Lower lobe of right lung (tissue), 2 donors: ENCODE measurements around the gene C1orf116. TPM values are rescaled to one million over a fixed set of nuclear protein-coding genes. Genes with fewer than 3 reads are reported as not detected.

Source experiments
- ATAC-seq, 2 donors: fragments of 200-7000 bp; cut with Tn5 transposase; one replicate each; pipeline ENCODE4 v1.9.1; 2020 to 2022; ENCODE audit warnings: mild to moderate bottlenecking in 2 of 2, moderate library complexity in 2 of 2
- DNase-seq: peaks from one replicate; pipeline ENCODE4 v3.0.0-alpha.2; 2020
- H3K27ac ChIP-seq: fragments of 200-600 bp; one replicate; pipeline ENCODE4 v1.8.0; 2022
- H3K27me3 ChIP-seq: fragments of 200-600 bp; one replicate; pipeline ENCODE4 v1.8.0; 2022; ENCODE audit warnings: low read depth
- H3K36me3 ChIP-seq: fragments of 200-600 bp; one replicate; pipeline ENCODE4 v1.8.0; 2022; ENCODE audit warnings: mild to moderate bottlenecking
- H3K4me1 ChIP-seq: fragments of 200-600 bp; one replicate; pipeline ENCODE4 v1.8.0; 2022
- H3K4me3 ChIP-seq: fragments of 200-600 bp; one replicate; pipeline ENCODE4 v1.8.0; 2022; ENCODE audit warnings: mild to moderate bottlenecking
- H3K9me3 ChIP-seq: fragments of 200-600 bp; one replicate; pipeline ENCODE4 v1.8.0; 2022
- intact Hi-C: fragments of 100-400 bp; cut with DNase I; formaldehyde crosslinking; loops from one replicate; pipeline ENCODE4 v1.11.0; 2022
- total RNA-seq: library from RNA; stranded (reverse); fragmentation: NEBNext Ultra II Directional; extraction: Animal tissue kit (Norgen Biotek cat#: 25700); gene quantifications from one replicate; pipeline ENCODE4 v1.2.1, GENCODE V29; 2021
- TF ChIP-seq, protein P1 (sequence below): fragments of 200-600 bp; IDR thresholded peaks from one replicate; pipeline ENCODE4 v1.8.0; 2022; ENCODE audit warnings: antibody characterized with exemption, mild to moderate bottlenecking
- donor health status: DM: no; HTN: yes; CAD: no; lungs with severe emphysema.

C1orf116 gene
- total RNA-seq, 1 donor from 2014 or later: 123 TPM

GRCh38 chr1:206992790-206993189 is 39.8 kb downstream of the C1orf116 start:
- DNase-seq (no peak), ATAC-seq (peak in 1 of 2 donors; percentile 36)
- no peaks in the 10 kb centered on the region for H3K27me3 ChIP-seq
- no peaks in the 10 kb centered on the region for H3K9me3 ChIP-seq
- no peak overlapping the region for H3K4me3 ChIP-seq
- H3K36me3 ChIP-seq: no peaks in the 10 kb centered on the region
- intact Hi-C loops: no loop called here
- TF ChIP-seq, protein P1, sequence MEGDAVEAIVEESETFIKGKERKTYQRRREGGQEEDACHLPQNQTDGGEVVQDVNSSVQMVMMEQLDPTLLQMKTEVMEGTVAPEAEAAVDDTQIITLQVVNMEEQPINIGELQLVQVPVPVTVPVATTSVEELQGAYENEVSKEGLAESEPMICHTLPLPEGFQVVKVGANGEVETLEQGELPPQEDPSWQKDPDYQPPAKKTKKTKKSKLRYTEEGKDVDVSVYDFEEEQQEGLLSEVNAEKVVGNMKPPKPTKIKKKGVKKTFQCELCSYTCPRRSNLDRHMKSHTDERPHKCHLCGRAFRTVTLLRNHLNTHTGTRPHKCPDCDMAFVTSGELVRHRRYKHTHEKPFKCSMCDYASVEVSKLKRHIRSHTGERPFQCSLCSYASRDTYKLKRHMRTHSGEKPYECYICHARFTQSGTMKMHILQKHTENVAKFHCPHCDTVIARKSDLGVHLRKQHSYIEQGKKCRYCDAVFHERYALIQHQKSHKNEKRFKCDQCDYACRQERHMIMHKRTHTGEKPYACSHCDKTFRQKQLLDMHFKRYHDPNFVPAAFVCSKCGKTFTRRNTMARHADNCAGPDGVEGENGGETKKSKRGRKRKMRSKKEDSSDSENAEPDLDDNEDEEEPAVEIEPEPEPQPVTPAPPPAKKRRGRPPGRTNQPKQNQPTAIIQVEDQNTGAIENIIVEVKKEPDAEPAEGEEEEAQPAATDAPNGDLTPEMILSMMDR: no peak
- H3K4me1 ChIP-seq: no peaks in the 10 kb centered on the region
- H3K27ac ChIP-seq: no peak overlapping the region

DNA sequence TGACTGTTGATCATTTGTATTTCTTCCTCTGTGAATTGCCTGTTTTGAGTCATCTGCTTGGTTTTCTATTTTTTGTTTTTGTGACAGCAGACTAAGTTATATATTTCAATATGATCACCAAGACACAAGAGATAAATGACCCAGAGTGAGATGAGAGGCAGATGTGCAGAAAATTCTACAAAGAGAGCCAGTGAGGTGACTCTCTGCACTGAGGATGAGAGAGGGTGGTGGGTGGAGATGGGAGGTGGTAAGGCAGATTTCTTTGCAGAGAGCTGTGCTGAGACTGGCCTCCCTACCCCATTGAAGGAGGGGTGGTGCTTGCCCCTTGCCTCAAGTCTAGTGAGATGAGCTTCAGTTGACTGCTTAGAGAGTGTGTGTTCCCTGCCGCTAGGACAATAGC is 44.7 kb downstream of the C1orf116 start:
- intact Hi-C loops: no loop called here
- no peaks in the 10 kb centered on the region for H3K4me1 ChIP-seq
- no peak for DNase-seq
- TF ChIP-seq, protein P1: no peak
- no peak for ATAC-seq
- H3K36me3 ChIP-seq: no peaks in the 10 kb centered on the region
- H3K27ac ChIP-seq: no peak overlapping the region
- no peak overlapping the region for H3K4me3 ChIP-seq
- H3K27me3 ChIP-seq: no peaks in the 10 kb centered on the region
- no peaks in the 10 kb centered on the region for H3K9me3 ChIP-seq

GRCh38 chr1:206986885-206987284 is 45.7 kb downstream of the C1orf116 start:
- ATAC-seq (no peak), DNase-seq (no peak)
- no peaks in the 10 kb centered on the region for H3K4me1 ChIP-seq
- no peak overlapping the region for H3K27ac ChIP-seq
- intact Hi-C loops: no loop called here
- H3K4me3 ChIP-seq: no peak overlapping the region
- no peaks in the 10 kb centered on the region for H3K27me3 ChIP-seq
- H3K9me3 ChIP-seq: no peaks in the 10 kb centered on the region
- no peaks in the 10 kb centered on the region for H3K36me3 ChIP-seq
- TF ChIP-seq, protein P1: no peak

- DNase-seq: no peak
- H3K36me3 ChIP-seq: no peaks in the 10 kb centered on the region
- H3K27me3 ChIP-seq: no peaks in the 10 kb centered on the region
- H3K4me3 ChIP-seq: no peak overlapping the region
- no peak overlapping the region for H3K27ac ChIP-seq
- peak; percentile 16 to 64 for ATAC-seq
- TF ChIP-seq, protein P1: no peak
- no peaks in the 10 kb centered on the region for H3K4me1 ChIP-seq
- no peaks in the 10 kb centered on the region for H3K9me3 ChIP-seq
- intact Hi-C loops: no loop called here
Observed at GRCh38 chr1:206986402-206986801, 46.2 kb downstream of the C1orf116 start.

GRCh38 chr1:206985162-206985749 is 47.3 kb downstream of the C1orf116 start:
- no peaks in the 10 kb centered on the region for H3K36me3 ChIP-seq
- ATAC-seq: no peak
- TF ChIP-seq, protein P1: no peak
- no peak for DNase-seq
- no peaks in the 10 kb centered on the region for H3K27me3 ChIP-seq
- no peaks in the 10 kb centered on the region for H3K9me3 ChIP-seq
- H3K27ac ChIP-seq: no peak overlapping the region
- no peaks in the 10 kb centered on the region for H3K4me1 ChIP-seq
- intact Hi-C loops: no loop called here
- no peak overlapping the region for H3K4me3 ChIP-seq
